Kidney (tissue), 14 donors: ENCODE data around the gene MIB1. TPM values are rescaled to one million over a fixed set of nuclear protein-coding genes. Genes with fewer than 3 reads are reported as not detected.

Experiments
- DNase-seq, 5 donors: peaks; one replicate each; pipeline ENCODE4 v3.0.0-alpha.2; 2013 to 2020
- FAIRE-seq: peaks from 2 replicates; lab custom pipeline; 2012; peaks lifted over from hg19 to GRCh38; lab: Jason Lieb, UNC
- H3K27ac ChIP-seq, 2 donors: one replicate each; pipeline ENCODE4 v1.7.0; 2013; ENCODE audit warnings: low read depth in 2 of 2, low read length in 2 of 2, inconsistent platforms in 1 of 2
- H3K27me3 ChIP-seq: one replicate; pipeline ENCODE4 v1.7.1; 2013; ENCODE audit warnings: low read length, inconsistent platforms; ENCODE audit not compliant: control insufficient read depth, insufficient read depth
- H3K36me3 ChIP-seq, 3 donors: one replicate each; pipeline versions ENCODE4 v1.7.0 to v1.7.1; 2013; ENCODE audit warnings: low read length in 3 of 3, control low read depth in 1 of 3, inconsistent platforms in 1 of 3; ENCODE audit not compliant: insufficient read depth in 3 of 3, control insufficient read depth in 2 of 3
- H3K4me1 ChIP-seq, 3 donors: one replicate each; pipeline versions ENCODE4 v1.7.0 to v1.7.1; 2013; ENCODE audit warnings: low read length in 3 of 3, inconsistent platforms in 1 of 3, low read depth in 1 of 3; ENCODE audit not compliant: control insufficient read depth in 2 of 3, insufficient read depth in 2 of 3
- H3K4me3 ChIP-seq, 3 donors: one replicate each; pipeline versions ENCODE4 v1.7.0 to v1.8.1; 2013; ENCODE audit warnings: low read length in 3 of 3, control low read depth in 1 of 3, inconsistent platforms in 1 of 3
- H3K9ac ChIP-seq, 3 donors: one replicate each; pipeline versions ENCODE4 v1.7.0 to v1.7.1; 2013; ENCODE audit warnings: low read length in 3 of 3, control low read depth in 1 of 3, inconsistent platforms in 1 of 3
- H3K9me3 ChIP-seq, 3 donors: one replicate each; pipeline versions ENCODE4 v1.7.0 to v1.7.1; 2013; ENCODE audit warnings: low read length in 3 of 3, control low read depth in 1 of 3, inconsistent platforms in 1 of 3; ENCODE audit not compliant: control insufficient read depth in 2 of 3, insufficient read depth in 1 of 3
- intact Hi-C: fragments of 100-400 bp; cut with DNase I; formaldehyde crosslinking; loops from one replicate; pipeline ENCODE4 v1.11.1; 2022
- polyA plus RNA-seq: library from polyadenylated mRNA; stranded (reverse); fragments of 350-450 nt; fragmentation: Illumina TruSeq; extraction: RNeasy Lipid Tissue Mini Kit (QIAGEN cat#74804); gene quantifications from one replicate; pipeline ENCODE4 v1.2.3, GENCODE V29; 2014; ENCODE audit warnings: low read depth, low replicate concordance; ENCODE audit not compliant: insufficient read depth
- total RNA-seq: library from RNA; stranded (reverse); fragmentation: NEBNext Ultra II Directional; extraction: Animal tissue kit (Norgen Biotek cat#: 25700); gene quantifications from one replicate; pipeline ENCODE4 v1.2.1, GENCODE V29; 2021
- TF ChIP-seq, protein P1 (sequence below): IDR thresholded peaks from 3 replicates; pipeline ENCODE4 v1.5.1; 2012; ENCODE audit warnings: mild to moderate bottlenecking, moderate library complexity, borderline replicate concordance; ENCODE audit not compliant: insufficient read depth; ENCODE audit errors: extremely low read depth
- donor health status: control.
- donor health status: control.
- donor health status: control.
- donor health status: control.
- donor health status: control.
- donor health status: DM: yes; HTN: yes; CAD: no.
- donor health status: Normal renal cell carcinoma (clear cell type).

MIB1 gene
- total and polyA plus RNA-seq, 2 donors from 2014 or later = 4.5 to 38.6 TPM

DNA sequence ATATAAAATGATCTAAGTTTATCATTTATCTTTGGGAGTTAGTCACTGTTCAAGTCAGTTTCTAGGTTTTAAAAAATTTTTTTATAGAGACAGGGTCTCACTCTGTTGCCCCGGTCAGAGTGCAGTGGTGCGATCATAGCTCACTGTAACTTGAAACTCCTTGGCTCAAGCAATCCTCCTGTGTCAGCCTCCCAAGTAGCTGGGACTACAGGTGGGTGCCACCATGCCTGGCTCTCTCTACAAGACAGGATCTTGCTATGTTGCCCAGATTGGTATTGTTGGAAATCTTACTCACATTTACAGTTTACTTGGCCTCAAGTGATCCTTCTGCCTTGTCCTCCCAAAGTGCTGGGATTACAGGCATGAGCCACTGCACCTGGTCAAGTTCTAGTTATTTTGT is 74.5 kb downstream of the MIB1 start:
- peaks cover 0 to 12% (median 0%) of the 10 kb centered on the region in 3 donors for H3K36me3 ChIP-seq
- H3K4me3 ChIP-seq = no peak overlapping the region
- intact Hi-C loops = no loop called here
- no peak overlapping the region for H3K27ac ChIP-seq
- no peak for FAIRE-seq
- no peak for DNase-seq
- no peaks in the 10 kb centered on the region for H3K9me3 ChIP-seq
- H3K9ac ChIP-seq = no peak overlapping the region
- H3K27me3 ChIP-seq = no peaks in the 10 kb centered on the region
- H3K4me1 ChIP-seq = no peaks in the 10 kb centered on the region
- TF ChIP-seq, protein P1, sequence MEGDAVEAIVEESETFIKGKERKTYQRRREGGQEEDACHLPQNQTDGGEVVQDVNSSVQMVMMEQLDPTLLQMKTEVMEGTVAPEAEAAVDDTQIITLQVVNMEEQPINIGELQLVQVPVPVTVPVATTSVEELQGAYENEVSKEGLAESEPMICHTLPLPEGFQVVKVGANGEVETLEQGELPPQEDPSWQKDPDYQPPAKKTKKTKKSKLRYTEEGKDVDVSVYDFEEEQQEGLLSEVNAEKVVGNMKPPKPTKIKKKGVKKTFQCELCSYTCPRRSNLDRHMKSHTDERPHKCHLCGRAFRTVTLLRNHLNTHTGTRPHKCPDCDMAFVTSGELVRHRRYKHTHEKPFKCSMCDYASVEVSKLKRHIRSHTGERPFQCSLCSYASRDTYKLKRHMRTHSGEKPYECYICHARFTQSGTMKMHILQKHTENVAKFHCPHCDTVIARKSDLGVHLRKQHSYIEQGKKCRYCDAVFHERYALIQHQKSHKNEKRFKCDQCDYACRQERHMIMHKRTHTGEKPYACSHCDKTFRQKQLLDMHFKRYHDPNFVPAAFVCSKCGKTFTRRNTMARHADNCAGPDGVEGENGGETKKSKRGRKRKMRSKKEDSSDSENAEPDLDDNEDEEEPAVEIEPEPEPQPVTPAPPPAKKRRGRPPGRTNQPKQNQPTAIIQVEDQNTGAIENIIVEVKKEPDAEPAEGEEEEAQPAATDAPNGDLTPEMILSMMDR = no peak

DNA sequence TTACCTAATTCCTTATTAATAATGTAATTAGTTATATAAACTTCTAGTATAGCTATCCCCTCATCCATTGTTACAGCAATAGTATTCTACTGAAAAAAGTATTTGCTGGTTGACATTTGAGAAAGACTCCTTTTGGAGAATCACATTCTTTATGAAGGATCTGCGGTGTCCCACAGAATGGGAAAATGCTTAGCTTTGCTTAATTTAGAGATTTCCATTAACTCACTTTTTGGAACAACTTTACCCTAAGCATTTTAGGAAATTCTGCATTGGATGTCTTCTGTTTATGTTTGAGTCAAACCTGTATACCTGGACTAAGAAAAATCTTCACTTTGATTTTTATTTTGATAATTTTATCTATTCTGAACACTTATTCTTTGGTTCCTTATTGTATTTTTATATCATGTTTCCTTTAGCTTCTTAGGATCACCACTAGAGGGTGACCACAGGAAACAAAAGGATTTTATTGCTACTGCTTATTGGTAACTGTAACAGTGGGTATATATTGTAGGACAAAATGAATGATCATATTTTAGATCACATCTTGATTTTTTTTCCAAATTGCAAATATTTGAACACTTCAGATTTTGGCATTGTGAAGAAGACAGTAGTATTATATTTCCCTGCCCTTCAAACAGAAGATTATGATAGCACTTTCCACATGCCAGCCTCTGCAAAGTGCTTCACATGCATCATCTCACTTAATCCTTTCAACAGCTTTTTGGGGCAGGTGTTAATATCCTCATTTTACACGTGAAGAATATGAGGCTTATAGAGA is 79.6 kb downstream of the MIB1 start:
- Histone ChIP-seq H3K27me3 (no peaks in the 10 kb centered on the region), H3K9me3 (no peaks in the 10 kb centered on the region), H3K4me1 (no peaks in the 10 kb centered on the region), H3K9ac (no peak overlapping the region), H3K4me3 (no peak overlapping the region), H3K36me3 (peaks cover 0 to 7% (median 0%) of the 10 kb centered on the region in 3 donors), H3K27ac (no peak overlapping the region)
- FAIRE-seq (peak; percentile 68), DNase-seq (peak in 1 of 5 donors; percentile 41)
- TF ChIP-seq, protein P1 = no peak
- intact Hi-C loops = no loop called here

DNA sequence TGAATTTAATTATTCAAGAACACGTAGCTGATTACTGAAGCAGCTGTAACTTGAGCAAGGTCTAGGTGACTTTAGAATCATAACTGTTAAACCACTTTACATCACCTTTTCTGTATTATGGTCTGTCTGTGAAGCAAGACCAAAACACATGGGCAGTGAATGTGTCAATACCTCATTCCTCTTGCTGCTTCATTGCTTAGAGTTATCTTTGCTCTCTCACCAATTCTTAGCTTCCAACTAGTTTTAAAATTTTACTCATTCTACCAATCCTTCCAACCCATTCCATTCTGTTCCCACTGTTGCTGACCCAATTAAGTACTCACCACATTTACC is 80.2 kb downstream of the MIB1 start:
- H3K27me3 ChIP-seq = no peaks in the 10 kb centered on the region
- intact Hi-C loops = no loop called here
- FAIRE-seq = no peak
- no peak overlapping the region for H3K4me3 ChIP-seq
- no peak for DNase-seq
- H3K36me3 ChIP-seq = peaks cover 0 to 7% (median 0%) of the 10 kb centered on the region in 3 donors
- TF ChIP-seq, protein P1 = no peak
- H3K9me3 ChIP-seq = no peaks in the 10 kb centered on the region
- H3K27ac ChIP-seq = no peak overlapping the region
- no peaks in the 10 kb centered on the region for H3K4me1 ChIP-seq
- no peak overlapping the region for H3K9ac ChIP-seq
